Mammary epithelial cell (primary cell): Measurements from ENCODE around the gene RUNX1.

Source experiments
- EZH2 ChIP-seq: IDR thresholded peaks from 2 replicates; pipeline ENCODE4 v1.6.1; 2012; ENCODE audit warnings: low read length, inconsistent platforms, borderline replicate concordance
- TF ChIP-seq, protein P1 (sequence below), 2 donors: IDR thresholded peaks in 1 of 2; conservative IDR thresholded peaks in 1 of 2; 2 replicates each; pipeline ENCODE4 v1.5.1; 2011 to 2012; ENCODE audit warnings: inconsistent platforms in 2 of 2, low read length in 2 of 2, mild to moderate bottlenecking in 2 of 2, control low read depth in 1 of 2, low read depth in 1 of 2; ENCODE audit not compliant: insufficient read depth in 1 of 2; ENCODE audit errors: extremely low read depth in 1 of 2

DNA sequence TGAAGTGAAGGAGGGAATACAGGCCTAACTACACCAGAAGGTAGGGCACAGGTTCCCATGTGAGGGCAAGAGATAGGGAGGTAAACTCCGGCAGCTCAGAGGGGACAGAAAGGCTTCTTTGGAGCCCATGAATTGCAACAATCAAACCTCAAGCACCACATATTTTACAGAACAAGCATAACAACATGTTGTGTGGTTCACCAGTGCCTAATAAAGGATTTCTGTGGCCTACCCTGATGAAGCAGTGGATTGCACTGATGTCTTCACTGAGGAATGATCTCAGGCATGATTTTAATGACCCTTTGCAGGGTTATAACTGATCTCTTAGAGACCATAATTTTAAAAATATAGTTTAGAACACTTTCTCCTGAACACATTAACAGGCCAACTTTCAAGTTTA, 77.4 kb downstream of the RUNX1 start:
- TF ChIP-seq, protein P1, sequence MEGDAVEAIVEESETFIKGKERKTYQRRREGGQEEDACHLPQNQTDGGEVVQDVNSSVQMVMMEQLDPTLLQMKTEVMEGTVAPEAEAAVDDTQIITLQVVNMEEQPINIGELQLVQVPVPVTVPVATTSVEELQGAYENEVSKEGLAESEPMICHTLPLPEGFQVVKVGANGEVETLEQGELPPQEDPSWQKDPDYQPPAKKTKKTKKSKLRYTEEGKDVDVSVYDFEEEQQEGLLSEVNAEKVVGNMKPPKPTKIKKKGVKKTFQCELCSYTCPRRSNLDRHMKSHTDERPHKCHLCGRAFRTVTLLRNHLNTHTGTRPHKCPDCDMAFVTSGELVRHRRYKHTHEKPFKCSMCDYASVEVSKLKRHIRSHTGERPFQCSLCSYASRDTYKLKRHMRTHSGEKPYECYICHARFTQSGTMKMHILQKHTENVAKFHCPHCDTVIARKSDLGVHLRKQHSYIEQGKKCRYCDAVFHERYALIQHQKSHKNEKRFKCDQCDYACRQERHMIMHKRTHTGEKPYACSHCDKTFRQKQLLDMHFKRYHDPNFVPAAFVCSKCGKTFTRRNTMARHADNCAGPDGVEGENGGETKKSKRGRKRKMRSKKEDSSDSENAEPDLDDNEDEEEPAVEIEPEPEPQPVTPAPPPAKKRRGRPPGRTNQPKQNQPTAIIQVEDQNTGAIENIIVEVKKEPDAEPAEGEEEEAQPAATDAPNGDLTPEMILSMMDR (conservative IDR thresholded peaks at IDR 0.05 in 1 of 2, IDR thresholded peaks at IDR 0.05 in 1 of 2; ENCODE audit: extremely low read depth in 1 of 2, insufficient read depth in 1 of 2, low read depth in 1 of 2, low read length in 2 of 2): no peak
- no peak for TF ChIP-seq EZH2
